RWPE2 (cell line): Measurements from ENCODE around the gene MYOZ2.

Source experiments
- ATAC-seq: fragments of 200-7000 bp; cut with Tn5 transposase; 3 replicates; pipeline ENCODE4 v1.9.1; 2021; ENCODE audit warnings: low read depth
- DNase-seq: peaks from one replicate; pipeline ENCODE4 v3.0.0-alpha.2; 2020; ENCODE audit warnings: low spot score
- H3K27ac ChIP-seq: fragments of 450-650 bp; 2 replicates; pipeline ENCODE4 v1.5.1; 2017; ENCODE audit warnings: mild to moderate bottlenecking; ENCODE audit not compliant: poor library complexity, severe bottlenecking
- H3K27me3 ChIP-seq: fragments of 250-450 bp; sonication (Bioruptor Pico); 2 replicates; pipeline ENCODE4 v1.5.1; 2021; ENCODE audit warnings: mild to moderate bottlenecking, moderate library complexity; ENCODE audit not compliant: insufficient read depth, poor library complexity, severe bottlenecking
- H3K36me3 ChIP-seq: fragments of 250-450 bp; sonication (Bioruptor Pico); 2 replicates; pipeline ENCODE4 v1.5.1; 2020; ENCODE audit warnings: low read depth, mild to moderate bottlenecking, moderate library complexity
- H3K4me1 ChIP-seq: fragments of 250-450 bp; sonication (Bioruptor Pico); 2 replicates; pipeline ENCODE4 v1.5.1; 2021; ENCODE audit warnings: mild to moderate bottlenecking, moderate library complexity; ENCODE audit not compliant: insufficient read depth, poor library complexity, severe bottlenecking
- H3K4me3 ChIP-seq: fragments of 250-450 bp; sonication (Bioruptor Pico); 2 replicates; pipeline ENCODE4 v1.5.1; 2021; ENCODE audit warnings: mild to moderate bottlenecking, moderate library complexity; ENCODE audit not compliant: severe bottlenecking
- H3K9me3 ChIP-seq: fragments of 250-450 bp; sonication (Bioruptor Pico); 2 replicates; pipeline ENCODE4 v1.5.1; 2021; ENCODE audit warnings: mild to moderate bottlenecking, moderate library complexity; ENCODE audit not compliant: severe bottlenecking
- TF ChIP-seq, protein P1 (sequence below): fragments of 450-650 bp; IDR thresholded peaks from one replicate; pipeline ENCODE4 v1.5.1; 2017; ENCODE audit warnings: mild to moderate bottlenecking, moderate library complexity; ENCODE audit not compliant: poor library complexity, severe bottlenecking

Gene MYOZ2

DNA sequence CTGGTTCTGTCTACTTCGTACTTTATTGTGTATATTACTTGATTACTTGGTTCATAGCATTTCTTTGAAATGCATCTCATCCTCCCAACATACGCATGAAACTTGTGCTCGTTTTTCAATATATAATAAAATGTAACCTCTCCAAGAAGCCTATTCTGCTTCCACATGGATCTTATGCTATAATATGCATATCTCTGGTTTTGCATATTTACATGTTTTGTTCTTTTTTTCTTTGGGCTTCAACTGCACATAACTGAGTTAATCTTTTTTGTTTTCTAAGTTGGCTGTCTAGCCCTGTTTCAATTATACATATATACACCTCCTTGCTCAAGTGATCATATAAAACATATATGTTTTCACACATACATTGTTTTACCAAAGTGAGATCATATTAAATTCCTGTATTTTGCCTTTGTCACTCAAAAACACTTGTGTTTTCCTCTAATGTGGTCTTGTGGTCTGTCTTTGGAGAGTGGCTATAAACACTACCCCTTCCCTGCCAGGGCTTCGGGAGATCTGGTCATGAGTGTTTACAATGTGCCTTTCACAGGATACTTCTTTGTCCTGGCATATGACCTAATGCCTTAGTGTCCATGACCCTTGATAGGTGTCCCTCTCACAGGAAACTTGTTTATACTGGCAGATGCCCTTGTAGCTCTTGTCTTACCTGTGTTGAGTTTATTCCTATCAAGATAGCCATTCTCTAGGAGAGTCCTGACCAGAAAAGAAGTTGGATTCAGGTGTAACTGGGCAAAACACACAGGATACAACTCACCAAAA is 94.5 kb downstream of the MYOZ2 start:
- peaks cover 25% of the 10 kb centered on the region for H3K36me3 ChIP-seq
- DNase-seq: no peak
- no peaks in the 10 kb centered on the region for H3K27me3 ChIP-seq
- TF ChIP-seq, protein P1, sequence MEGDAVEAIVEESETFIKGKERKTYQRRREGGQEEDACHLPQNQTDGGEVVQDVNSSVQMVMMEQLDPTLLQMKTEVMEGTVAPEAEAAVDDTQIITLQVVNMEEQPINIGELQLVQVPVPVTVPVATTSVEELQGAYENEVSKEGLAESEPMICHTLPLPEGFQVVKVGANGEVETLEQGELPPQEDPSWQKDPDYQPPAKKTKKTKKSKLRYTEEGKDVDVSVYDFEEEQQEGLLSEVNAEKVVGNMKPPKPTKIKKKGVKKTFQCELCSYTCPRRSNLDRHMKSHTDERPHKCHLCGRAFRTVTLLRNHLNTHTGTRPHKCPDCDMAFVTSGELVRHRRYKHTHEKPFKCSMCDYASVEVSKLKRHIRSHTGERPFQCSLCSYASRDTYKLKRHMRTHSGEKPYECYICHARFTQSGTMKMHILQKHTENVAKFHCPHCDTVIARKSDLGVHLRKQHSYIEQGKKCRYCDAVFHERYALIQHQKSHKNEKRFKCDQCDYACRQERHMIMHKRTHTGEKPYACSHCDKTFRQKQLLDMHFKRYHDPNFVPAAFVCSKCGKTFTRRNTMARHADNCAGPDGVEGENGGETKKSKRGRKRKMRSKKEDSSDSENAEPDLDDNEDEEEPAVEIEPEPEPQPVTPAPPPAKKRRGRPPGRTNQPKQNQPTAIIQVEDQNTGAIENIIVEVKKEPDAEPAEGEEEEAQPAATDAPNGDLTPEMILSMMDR: no peak
- peaks cover 8% of the 10 kb centered on the region for H3K4me1 ChIP-seq
- no peak overlapping the region for H3K4me3 ChIP-seq
- ATAC-seq: no peak
- no peak overlapping the region for H3K27ac ChIP-seq
- no peaks in the 10 kb centered on the region for H3K9me3 ChIP-seq

DNA sequence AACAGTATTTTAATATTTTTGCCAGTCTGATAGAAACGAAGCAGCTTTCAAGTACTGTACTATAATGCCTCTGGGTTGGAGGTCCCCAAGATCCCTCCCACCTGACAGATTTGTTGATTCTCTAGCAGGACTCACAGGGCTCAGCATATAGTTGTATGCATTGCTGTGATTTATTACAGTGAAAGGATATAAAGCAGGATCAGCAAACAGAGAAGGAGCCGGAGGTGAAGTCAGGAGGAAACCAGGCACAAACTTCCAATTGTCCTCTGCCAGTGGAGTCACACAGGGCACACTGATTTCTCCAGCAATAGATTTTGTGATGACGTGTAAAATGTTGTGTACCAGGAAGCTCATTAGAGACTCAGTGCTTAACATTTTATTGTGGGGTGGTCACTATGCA is 95.9 kb downstream of the MYOZ2 start:
- H3K9me3 ChIP-seq: no peaks in the 10 kb centered on the region
- TF ChIP-seq, protein P1: no peak
- H3K36me3 ChIP-seq: peaks cover 36% of the 10 kb centered on the region
- H3K4me3 ChIP-seq: no peak overlapping the region
- no peak overlapping the region for H3K27ac ChIP-seq
- no peak for ATAC-seq
- H3K27me3 ChIP-seq: no peaks in the 10 kb centered on the region
- H3K4me1 ChIP-seq: peaks cover 8% of the 10 kb centered on the region
- no peak for DNase-seq

DNA sequence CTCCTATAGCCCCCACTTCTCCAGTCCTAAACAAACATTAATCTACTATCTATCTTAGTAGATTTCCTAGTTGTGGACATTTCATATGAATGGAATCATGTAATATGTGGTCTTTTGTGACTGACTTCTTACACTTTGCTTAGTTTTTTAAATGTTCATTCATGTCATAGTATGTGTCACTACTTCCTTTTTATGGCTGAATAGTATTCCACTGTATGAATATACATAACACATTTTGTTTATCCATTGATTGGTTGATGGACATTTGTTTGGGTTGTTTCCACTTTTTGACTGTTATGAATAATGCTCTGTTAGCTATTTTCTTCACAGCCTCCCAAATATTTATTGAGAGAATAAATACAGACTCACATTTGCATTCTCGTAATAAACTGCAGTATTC is 96.7 kb downstream of the MYOZ2 start:
- H3K27me3 ChIP-seq: no peaks in the 10 kb centered on the region
- H3K4me3 ChIP-seq: no peak overlapping the region
- TF ChIP-seq, protein P1: no peak
- H3K27ac ChIP-seq: no peak overlapping the region
- peaks cover 39% of the 10 kb centered on the region for H3K36me3 ChIP-seq
- DNase-seq (no peak), ATAC-seq (no peak)
- no peaks in the 10 kb centered on the region for H3K9me3 ChIP-seq
- H3K4me1 ChIP-seq: peaks cover 8% of the 10 kb centered on the region

DNA sequence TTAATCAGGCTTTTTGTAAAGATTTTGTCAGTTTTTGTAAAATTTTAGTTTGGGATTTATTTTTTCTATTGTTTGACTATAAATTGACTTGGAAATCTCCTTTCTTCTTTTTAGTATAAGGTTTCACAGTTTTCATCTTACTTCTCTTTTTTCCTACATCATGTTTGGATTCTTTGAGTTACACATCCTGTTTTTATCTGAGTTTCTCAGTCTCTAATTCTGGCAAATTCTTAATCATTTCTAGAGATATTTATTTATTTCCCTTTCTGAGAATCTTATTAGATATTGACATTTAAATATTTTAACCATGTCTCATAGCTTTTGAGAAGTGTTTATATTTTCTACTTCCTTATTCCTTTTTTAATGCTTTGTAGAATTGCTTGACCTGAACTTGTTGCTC is 97.6 kb downstream of the MYOZ2 start:
- Histone ChIP-seq H3K27ac (no peak overlapping the region), H3K9me3 (no peaks in the 10 kb centered on the region), H3K4me3 (no peak overlapping the region), H3K36me3 (peaks cover 39% of the 10 kb centered on the region), H3K27me3 (no peaks in the 10 kb centered on the region), H3K4me1 (peaks cover 8% of the 10 kb centered on the region)
- ATAC-seq (no peak), DNase-seq (no peak)
- TF ChIP-seq, protein P1: no peak

DNA sequence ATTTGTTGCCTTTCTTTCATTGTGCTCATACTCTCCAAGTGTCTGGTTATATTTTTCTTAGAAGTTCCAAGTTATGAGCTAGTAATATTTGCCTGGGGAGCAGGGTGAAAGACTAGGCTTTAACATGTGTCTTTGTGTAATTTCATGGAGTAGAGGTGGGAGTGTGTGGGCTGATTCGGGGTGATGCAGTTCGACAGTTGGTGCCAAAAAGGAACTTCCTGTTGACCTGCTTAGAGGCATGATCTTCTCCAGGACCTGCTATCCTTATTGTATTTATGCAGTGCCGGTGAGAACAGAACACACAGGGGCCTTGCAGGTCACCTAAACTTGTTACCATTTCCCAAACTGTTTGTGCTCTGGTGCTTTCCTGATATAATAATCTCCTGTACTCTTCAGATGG is 98.1 kb downstream of the MYOZ2 start:
- DNase-seq (no peak), ATAC-seq (no peak)
- no peak overlapping the region for H3K4me3 ChIP-seq
- peaks cover 43% of the 10 kb centered on the region for H3K36me3 ChIP-seq
- no peaks in the 10 kb centered on the region for H3K27me3 ChIP-seq
- no peak overlapping the region for H3K27ac ChIP-seq
- H3K9me3 ChIP-seq: no peaks in the 10 kb centered on the region
- TF ChIP-seq, protein P1: no peak
- peaks cover 8% of the 10 kb centered on the region for H3K4me1 ChIP-seq
